Spleen (tissue), 11 donors: ENCODE measurements around the gene GPR135. TPM values are rescaled to one million over a fixed set of nuclear protein-coding genes. Genes with fewer than 3 reads are reported as not detected.

Source experiments
- DNase-seq: peaks from one replicate; pipeline ENCODE4 v3.0.0-alpha.2; 2020
- H3K27ac ChIP-seq, 8 donors: fragments of 200-600 bp; sonication (generic) in 7 of 8; 1 replicate in 4 of 8; 2 replicates in 4 of 8; pipeline versions ENCODE4 v1.5.0 to v1.8.0; 2016 to 2021; ENCODE audit warnings: inconsistent platforms in 4 of 8, mild to moderate bottlenecking in 4 of 8, moderate library complexity in 1 of 8
- H3K27me3 ChIP-seq, 7 donors: fragments of 200-600 bp; sonication (generic) in 6 of 7; replicated peaks in 1 of 7; 1 replicate in 4 of 7; 2 replicates in 3 of 7; pipeline versions ENCODE4 v1.5.0 to v1.8.0; 2016 to 2021; ENCODE audit warnings: inconsistent platforms in 3 of 7, mild to moderate bottlenecking in 1 of 7
- H3K36me3 ChIP-seq, 6 donors: fragments of 200-600 bp; sonication (generic) in 5 of 6; 1 replicate in 4 of 6; 2 replicates in 2 of 6; pipeline versions ENCODE4 v1.5.0 to v1.8.0; 2016 to 2021; ENCODE audit warnings: inconsistent platforms in 2 of 6
- H3K4me1 ChIP-seq, 6 donors: fragments of 200-600 bp; sonication (generic) in 5 of 6; 1 replicate in 3 of 6; 2 replicates in 3 of 6; pipeline versions ENCODE4 v1.5.0 to v1.8.0; 2016 to 2021; ENCODE audit warnings: inconsistent platforms in 3 of 6
- H3K4me3 ChIP-seq, 8 donors: fragments of 200-600 bp; sonication (generic) in 7 of 8; 1 replicate in 4 of 8; 2 replicates in 4 of 8; pipeline versions ENCODE4 v1.5.0 to v1.8.0; 2016 to 2021; ENCODE audit warnings: inconsistent platforms in 4 of 8, mild to moderate bottlenecking in 4 of 8, moderate library complexity in 2 of 8
- H3K9me3 ChIP-seq, 8 donors: fragments of 200-600 bp; sonication (generic) in 7 of 8; 1 replicate in 4 of 8; 2 replicates in 4 of 8; pipeline versions ENCODE4 v1.5.0 to v1.8.0; 2016 to 2021; ENCODE audit warnings: inconsistent platforms in 4 of 8
- POLR2A ChIP-seq, 3 donors: fragments of 450-650 bp; IDR thresholded peaks; one replicate each; pipeline ENCODE4 v1.5.1; 2017; ENCODE audit warnings: antibody characterized with exemption in 3 of 3, mild to moderate bottlenecking in 1 of 3
- POLR2AphosphoS5 ChIP-seq, 3 donors: sonication (generic); formaldehyde crosslinking; IDR thresholded peaks; one replicate each; pipeline ENCODE4 v1.5.1; 2017; ENCODE audit warnings: antibody characterized with exemption in 3 of 3
- WGBS, 5 donors: extraction: QIAGEN DNeasy Blood & Tissue Kit in 3 of 5; methylation state at CpG; one replicate each; pipeline versions ENCODE4 v1.1.5 to v1.1.7; 2013 to 2018; 5-methylcytosine and 5-hydroxymethylcytosine counted together
- intact Hi-C: fragments of 100-400 bp; cut with DNase I; formaldehyde crosslinking; loops from one replicate; pipeline ENCODE4 v1.15.0; 2023; ENCODE audit warnings: low total_unique reads
- polyA plus RNA-seq, 3 donors: library from polyadenylated mRNA; stranded (reverse); fragments of 200-250 nt; gene quantifications; one replicate each; pipeline ENCODE4 v1.2.1, GENCODE V29; 2013
- total RNA-seq, 7 donors: library from RNA; depleted of rRNA in 3 of 7; stranded (reverse); fragments of >200 nt in 3 of 7; fragmentation: NEBNext Ultra II Directional in 4 of 7; extraction: Animal tissue kit (Norgen Biotek cat#: 25700) in 4 of 7; gene quantifications; one replicate each; pipeline versions ENCODE4 v1.1.0 to v1.2.1, GENCODE V29; 2016 to 2021
- TF ChIP-seq, protein P1 (sequence below), 11 experiments: fragments of 200-600 bp in 7 of 11; fragments of 450-650 bp in 4 of 11; sonication (generic) in 4 of 11; IDR thresholded peaks in 8 of 11; conservative IDR thresholded peaks in 3 of 11; 1 replicate in 7 of 11; 2 replicates in 4 of 11; pipeline versions ENCODE4 v1.4.0 to v1.8.0; 2016 to 2021; ENCODE audit warnings: antibody characterized with exemption in 11 of 11, inconsistent platforms in 4 of 11, mild to moderate bottlenecking in 1 of 11
- donor health status: healthy with polysubstance abuse.
- donor health status: DM: no; HTN: no; CAD: no; lungs with moderate emphysema.
- donor health status: DM: no; HTN: no; CAD: no.
- donor health status: Bipolar disorder and iron deficiency.
- donor health status: healthy.
- donor health status: DM: no; HTN: no; CAD: no.
- donor health status: DM: yes; HTN: yes; CAD: no.

GPR135 gene
- total and polyA plus RNA-seq, 10 donors: 0.27 to 8.3 (median 2.7) TPM

DNA sequence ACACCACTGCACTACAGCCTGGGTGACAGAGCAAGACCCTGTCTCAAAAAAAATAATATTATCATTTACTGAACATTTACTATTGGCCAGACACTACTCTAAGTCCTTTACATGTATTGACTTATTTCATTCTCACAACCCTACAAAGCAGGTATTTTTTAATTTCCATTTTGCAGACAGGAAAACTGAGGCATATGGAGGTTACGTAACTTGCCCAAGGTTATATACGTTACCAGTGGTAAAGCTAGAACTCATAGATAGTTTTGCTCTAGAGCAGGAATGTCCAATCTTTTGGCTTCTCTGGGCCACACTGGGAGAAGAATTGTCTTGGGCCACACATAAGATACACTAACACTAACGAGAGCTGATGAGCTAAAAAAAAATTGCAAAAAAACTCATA is 13.4 kb upstream of the GPR135 start:
- Histone ChIP-seq H3K4me1 (peaks cover 20 to 40% (median 35%) of the 10 kb centered on the region in 6 donors), H3K4me3 (no peak overlapping the region), H3K27ac (no peak overlapping the region), H3K36me3 (peaks cover 0 to 56% (median 21%) of the 10 kb centered on the region in 6 donors), H3K9me3 (no peaks in the 10 kb centered on the region), H3K27me3 (no peaks in the 10 kb centered on the region)
- WGBS, 5 donors: 92 to 98% (median 93%) methylated on average over 3 of the region's 3 CpGs
- no peak for DNase-seq
- intact Hi-C loops: no loop called here
- no peak for TF ChIP-seq POLR2AphosphoS5 (IDR thresholded peaks at IDR 0.05)
- TF ChIP-seq, protein P1, sequence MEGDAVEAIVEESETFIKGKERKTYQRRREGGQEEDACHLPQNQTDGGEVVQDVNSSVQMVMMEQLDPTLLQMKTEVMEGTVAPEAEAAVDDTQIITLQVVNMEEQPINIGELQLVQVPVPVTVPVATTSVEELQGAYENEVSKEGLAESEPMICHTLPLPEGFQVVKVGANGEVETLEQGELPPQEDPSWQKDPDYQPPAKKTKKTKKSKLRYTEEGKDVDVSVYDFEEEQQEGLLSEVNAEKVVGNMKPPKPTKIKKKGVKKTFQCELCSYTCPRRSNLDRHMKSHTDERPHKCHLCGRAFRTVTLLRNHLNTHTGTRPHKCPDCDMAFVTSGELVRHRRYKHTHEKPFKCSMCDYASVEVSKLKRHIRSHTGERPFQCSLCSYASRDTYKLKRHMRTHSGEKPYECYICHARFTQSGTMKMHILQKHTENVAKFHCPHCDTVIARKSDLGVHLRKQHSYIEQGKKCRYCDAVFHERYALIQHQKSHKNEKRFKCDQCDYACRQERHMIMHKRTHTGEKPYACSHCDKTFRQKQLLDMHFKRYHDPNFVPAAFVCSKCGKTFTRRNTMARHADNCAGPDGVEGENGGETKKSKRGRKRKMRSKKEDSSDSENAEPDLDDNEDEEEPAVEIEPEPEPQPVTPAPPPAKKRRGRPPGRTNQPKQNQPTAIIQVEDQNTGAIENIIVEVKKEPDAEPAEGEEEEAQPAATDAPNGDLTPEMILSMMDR (IDR thresholded peaks at IDR 0.05 in 8 of 11, conservative IDR thresholded peaks at IDR 0.05 in 3 of 11): no peak
- TF ChIP-seq POLR2A (IDR thresholded peaks at IDR 0.05): no peak

DNA sequence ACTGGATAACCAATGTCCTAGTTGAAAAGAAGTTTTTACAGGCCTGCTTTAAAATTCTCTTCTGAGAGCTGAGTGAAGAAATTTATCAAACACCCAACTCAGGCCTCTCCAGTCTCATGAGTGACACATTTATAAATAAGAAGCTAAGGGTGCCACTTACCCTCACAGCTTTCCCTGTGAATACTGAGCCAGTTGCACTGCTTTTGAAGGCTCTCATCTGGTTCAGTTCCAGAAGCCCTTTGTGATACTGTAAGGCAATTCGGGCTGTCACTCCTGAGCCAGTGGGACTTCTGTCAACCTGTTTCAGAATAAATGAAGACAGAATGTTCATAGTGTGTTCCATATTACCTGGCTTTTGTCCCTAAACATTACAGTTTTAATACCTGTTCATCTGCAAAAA is 10.5 kb upstream of the GPR135 start:
- Histone ChIP-seq H3K36me3 (peaks cover 0 to 79% (median 34%) of the 10 kb centered on the region in 6 donors), H3K4me1 (peaks cover 0 to 12% (median 7%) of the 10 kb centered on the region in 6 donors), H3K9me3 (no peaks in the 10 kb centered on the region), H3K4me3 (no peak overlapping the region), H3K27ac (no peak overlapping the region), H3K27me3 (no peaks in the 10 kb centered on the region)
- TF ChIP-seq POLR2AphosphoS5 (IDR thresholded peaks at IDR 0.05) (no peak), POLR2A (IDR thresholded peaks at IDR 0.05) (no peak)
- TF ChIP-seq, protein P1 (IDR thresholded peaks at IDR 0.05 in 8 of 11, conservative IDR thresholded peaks at IDR 0.05 in 3 of 11): no peak
- intact Hi-C loops: no loop called here
- DNase-seq: no peak
- WGBS, 5 donors: 93 to 100% (median 99%) methylated on average over 1 of the region's 1 CpG

DNA sequence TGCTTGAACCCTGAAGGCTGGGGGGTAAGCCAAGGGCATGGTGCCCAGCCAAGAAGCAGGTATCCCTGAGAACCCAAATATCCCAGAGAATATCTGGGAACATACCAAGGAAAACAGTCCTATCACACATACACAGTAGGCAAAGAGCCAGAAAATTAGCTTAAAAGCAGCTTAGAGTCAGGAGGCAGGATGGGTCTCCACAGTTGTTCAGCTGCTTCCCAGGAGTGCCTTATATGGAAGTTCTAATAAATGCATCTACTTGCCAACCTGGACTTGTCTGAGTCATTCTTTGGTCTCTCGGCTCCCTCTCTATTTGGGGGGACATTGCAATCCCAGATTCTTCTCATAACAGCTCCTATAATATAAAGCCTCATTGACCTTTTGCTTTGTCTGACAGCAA is 9.0 kb upstream of the GPR135 start:
- intact Hi-C loops: no loop called here
- H3K36me3 ChIP-seq: peaks cover 0 to 87% (median 34%) of the 10 kb centered on the region in 6 donors
- no peak overlapping the region for H3K27ac ChIP-seq
- WGBS, 5 donors: 84 to 86% (median 86%) methylated on average over 1 of the region's 1 CpG
- H3K9me3 ChIP-seq: no peaks in the 10 kb centered on the region
- H3K4me1 ChIP-seq: no peaks in the 10 kb centered on the region
- H3K27me3 ChIP-seq: no peaks in the 10 kb centered on the region
- TF ChIP-seq POLR2AphosphoS5 (IDR thresholded peaks at IDR 0.05) (no peak), POLR2A (IDR thresholded peaks at IDR 0.05) (no peak)
- TF ChIP-seq, protein P1 (IDR thresholded peaks at IDR 0.05 in 8 of 11, conservative IDR thresholded peaks at IDR 0.05 in 3 of 11): no peak
- no peak for DNase-seq
- H3K4me3 ChIP-seq: no peak overlapping the region

DNA sequence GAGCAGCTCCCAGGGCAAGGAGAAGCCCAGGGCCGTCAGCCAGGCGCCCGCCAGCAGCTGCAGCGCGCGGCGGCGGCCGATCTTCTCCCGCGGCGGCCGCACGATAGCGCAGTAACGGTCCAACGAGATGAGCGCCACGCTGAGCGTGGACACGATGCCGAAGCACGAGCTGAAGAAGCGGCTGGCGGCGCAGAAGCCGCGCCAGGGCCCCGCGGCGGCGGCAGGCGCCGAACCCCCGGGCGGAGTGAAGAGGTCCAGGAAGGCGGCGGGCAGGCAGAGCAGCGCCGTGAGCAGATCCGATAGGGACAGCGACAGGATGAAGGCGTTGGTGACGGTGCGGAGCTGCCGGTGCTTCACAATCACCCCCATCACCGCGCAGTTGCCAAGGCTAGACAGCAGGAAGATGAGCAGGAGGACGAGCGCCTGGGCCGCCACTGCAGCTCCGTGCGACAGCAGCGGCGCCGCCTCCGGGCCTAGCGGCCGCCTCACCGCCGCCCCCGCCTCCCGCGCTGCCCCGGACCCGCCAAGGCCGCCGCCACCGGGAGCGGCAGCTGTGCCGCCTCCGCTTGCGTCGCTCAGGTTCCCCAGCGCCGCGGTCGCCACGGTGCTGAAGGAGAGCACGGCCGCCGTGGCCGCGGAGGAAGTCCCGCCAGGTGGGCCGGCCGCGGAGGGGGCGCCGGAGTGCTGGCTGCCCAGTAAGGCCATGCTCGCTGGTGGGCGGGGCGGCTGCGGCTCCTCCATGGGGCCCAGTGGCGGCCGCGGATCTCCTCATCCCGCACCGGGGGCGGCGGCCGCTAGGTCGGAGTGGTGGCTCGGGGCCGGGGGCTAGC is 479 bp downstream of the GPR135 start:
- WGBS, 5 donors: 0 to 1% (median 0%) methylated on average over 1 to 105 of the region's 105 CpGs
- peak overlapping the region in 7 of 8 donors; percentile 4 to 67 (median 46) for H3K27ac ChIP-seq

More for the DNA sequence above, 479 bp downstream of the GPR135 start:
- peak overlapping the region; percentile 57 to 91 (median 64) for H3K4me3 ChIP-seq
- peaks cover 0 to 6% (median 0%) of the 10 kb centered on the region in 6 donors for H3K36me3 ChIP-seq
- intact Hi-C loops: no loop called here
- TF ChIP-seq, protein P1 (IDR thresholded peaks at IDR 0.05 in 8 of 11, conservative IDR thresholded peaks at IDR 0.05 in 3 of 11): no peak
- TF ChIP-seq POLR2AphosphoS5 (IDR thresholded peaks at IDR 0.05): peak in 1 of 3 donors; percentile 58
- peak; percentile 92 for DNase-seq
- peaks cover 0 to 23% (median 0%) of the 10 kb centered on the region in 7 donors for H3K27me3 ChIP-seq
- H3K4me1 ChIP-seq: peaks cover 7 to 21% (median 10%) of the 10 kb centered on the region in 6 donors
- H3K9me3 ChIP-seq: no peaks in the 10 kb centered on the region
